ENCODE data around the gene INHBB. TPM values are rescaled to one million over a fixed set of nuclear protein-coding genes. Genes with fewer than 3 reads are reported as not detected.

Gene INHBB
- total RNA-seq, 1 donor from 2014 or later, result 8.1 TPM

GRCh38 chr2:120343433-120344105 lies 2.4 kb upstream of the INHBB start:
- Histone ChIP-seq H3K36me3 (no peaks in the 10 kb centered on the region), H3K4me3 (peak overlapping the region; percentile 69 to 75), H3K27me3 (peaks cover 17% of the 10 kb centered on the region), H3K4me1 (peaks cover 21 to 31% of the 10 kb centered on the region in 2 donors), H3K9me3 (no peaks in the 10 kb centered on the region), H3K27ac (no peak overlapping the region)
- peak in 1 of 2 donors; percentile 87 for DNase-seq (ENCODE audit: low spot score in 2 of 2)
- TF ChIP-seq CTCF (IDR thresholded peaks at IDR 0.05), result peak; percentile 78 to 95 (median 94)
- intact Hi-C loops (cut with DNase I), result loop anchor here (1.0 to 5.0 kb wide), 4 partner anchors 179 to 734 kb away; no protein-coding TSS in a partner anchor

DNA sequence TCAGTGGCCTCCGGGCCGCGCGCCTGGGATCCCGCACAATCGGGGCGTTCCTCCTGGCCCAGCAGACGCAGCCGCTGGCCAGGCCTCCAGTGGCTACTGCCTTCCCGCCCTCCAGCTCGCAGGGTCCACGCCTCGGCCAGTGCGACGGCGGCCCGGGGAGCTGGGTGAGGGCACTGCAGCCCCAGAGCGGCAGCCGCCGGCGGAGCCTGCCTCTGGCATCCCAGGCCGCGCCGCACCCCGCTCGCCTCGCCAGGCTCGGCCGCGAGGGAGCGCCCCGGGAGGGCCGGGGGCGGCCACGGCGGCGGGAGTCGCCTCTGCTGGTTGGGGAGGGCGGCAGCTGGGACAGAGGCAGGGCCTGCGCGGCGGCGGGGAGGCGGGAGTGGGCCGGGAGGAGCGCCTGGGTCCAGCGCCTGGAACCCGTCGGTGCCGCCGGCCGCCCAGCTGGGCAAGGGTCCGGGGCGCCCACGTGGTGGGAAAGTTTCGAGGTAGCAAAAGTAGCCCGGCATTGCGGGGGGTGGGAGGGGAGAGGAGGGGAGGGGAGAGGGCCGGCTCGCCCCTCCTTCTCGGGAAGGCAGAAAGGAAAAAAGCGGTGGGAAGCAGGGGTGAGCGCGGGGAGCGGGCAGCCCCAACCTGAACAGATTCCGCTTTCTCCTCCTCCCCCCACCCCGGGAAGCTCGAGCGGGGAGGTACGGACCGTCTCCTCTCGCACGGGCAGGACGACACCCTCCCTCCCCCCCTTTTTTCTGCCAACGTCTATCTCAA lies 1.5 kb upstream of the INHBB start:
- no peak for TF ChIP-seq CTCF (IDR thresholded peaks at IDR 0.05)
- Histone ChIP-seq H3K4me1 (peaks cover 21 to 31% of the 10 kb centered on the region in 2 donors), H3K4me3 (peak overlapping the region; percentile 69 to 75), H3K27me3 (peaks cover 17% of the 10 kb centered on the region), H3K9me3 (no peaks in the 10 kb centered on the region), H3K27ac (no peak overlapping the region), H3K36me3 (no peaks in the 10 kb centered on the region)
- intact Hi-C loops (cut with DNase I), result loop anchor here (5.0 kb wide), 2 partner anchors 178 to 733 kb away; no protein-coding TSS in a partner anchor
- DNase-seq (ENCODE audit: low spot score in 2 of 2), result no peak

DNA sequence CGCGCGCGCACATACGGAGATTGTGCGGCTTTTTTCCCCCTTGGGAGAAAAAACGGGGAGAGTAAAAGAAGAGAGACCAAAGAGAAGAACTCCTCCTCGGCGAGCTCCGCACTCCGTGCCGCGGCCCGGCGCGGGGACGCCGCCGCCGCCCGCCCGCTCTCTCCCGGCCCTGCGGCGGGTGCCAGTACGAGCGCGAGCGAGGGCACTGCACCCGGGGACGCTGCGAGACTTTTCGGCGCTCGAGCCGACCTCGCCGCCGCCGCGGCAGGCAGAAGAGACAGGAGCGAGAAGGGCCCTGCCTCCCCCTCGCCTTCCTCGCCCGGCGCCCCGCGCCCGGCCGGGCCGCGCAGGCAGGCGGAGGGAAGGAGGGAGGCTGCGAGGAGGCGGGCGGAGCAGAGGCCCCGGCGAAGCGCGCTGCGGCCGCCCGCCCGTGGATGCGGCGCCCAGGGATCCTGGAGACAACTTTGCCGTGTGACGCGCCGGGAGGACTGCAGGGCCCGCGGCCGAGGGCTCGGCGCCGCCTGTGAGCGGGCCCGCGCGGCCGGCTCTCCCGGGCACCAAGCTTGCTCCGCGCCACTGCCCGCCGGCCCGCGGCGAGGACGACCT lies 857 bp upstream of the INHBB start:
- intact Hi-C loops (cut with DNase I), result loop anchor here (5.0 kb wide), 2 partner anchors 177 to 732 kb away; no protein-coding TSS in a partner anchor
- Histone ChIP-seq H3K36me3 (no peaks in the 10 kb centered on the region), H3K9me3 (no peaks in the 10 kb centered on the region), H3K27ac (no peak overlapping the region), H3K27me3 (peaks cover 17% of the 10 kb centered on the region), H3K4me1 (peaks cover 21 to 31% of the 10 kb centered on the region in 2 donors), H3K4me3 (peak overlapping the region; percentile 69 to 75)
- TF ChIP-seq CTCF (IDR thresholded peaks at IDR 0.05), result no peak
- DNase-seq (ENCODE audit: low spot score in 2 of 2), result no peak

DNA sequence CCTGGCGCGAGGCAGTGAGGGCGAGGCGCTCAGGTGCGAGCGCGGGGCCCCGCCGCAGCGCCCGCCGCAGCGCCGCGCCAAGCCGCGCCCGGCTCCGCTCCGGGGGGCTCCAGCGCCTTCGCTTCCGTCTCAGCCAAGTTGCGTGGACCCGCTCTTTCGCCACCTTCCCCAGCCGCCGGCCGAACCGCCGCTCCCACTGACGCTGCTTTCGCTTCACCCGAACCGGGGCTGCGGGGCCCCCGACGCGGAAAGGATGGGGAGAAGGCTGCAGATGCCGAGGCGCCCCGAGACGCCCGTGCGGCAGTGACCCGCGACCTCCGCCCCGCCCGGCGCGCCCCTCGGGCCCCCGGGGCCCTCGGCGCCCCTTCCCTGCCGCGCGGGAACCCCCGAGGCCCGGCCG lies 328 bp upstream of the INHBB start:
- intact Hi-C loops (cut with DNase I), result no loop called here
- DNase-seq (ENCODE audit: low spot score in 2 of 2), result no peak
- no peaks in the 10 kb centered on the region for H3K9me3 ChIP-seq
- peaks cover 21 to 31% of the 10 kb centered on the region in 2 donors for H3K4me1 ChIP-seq
- H3K4me3 ChIP-seq, result peak overlapping the region; percentile 69 to 75
- no peaks in the 10 kb centered on the region for H3K36me3 ChIP-seq
- no peak for TF ChIP-seq CTCF (IDR thresholded peaks at IDR 0.05)
- no peak overlapping the region for H3K27ac ChIP-seq
- peaks cover 17% of the 10 kb centered on the region for H3K27me3 ChIP-seq

DNA sequence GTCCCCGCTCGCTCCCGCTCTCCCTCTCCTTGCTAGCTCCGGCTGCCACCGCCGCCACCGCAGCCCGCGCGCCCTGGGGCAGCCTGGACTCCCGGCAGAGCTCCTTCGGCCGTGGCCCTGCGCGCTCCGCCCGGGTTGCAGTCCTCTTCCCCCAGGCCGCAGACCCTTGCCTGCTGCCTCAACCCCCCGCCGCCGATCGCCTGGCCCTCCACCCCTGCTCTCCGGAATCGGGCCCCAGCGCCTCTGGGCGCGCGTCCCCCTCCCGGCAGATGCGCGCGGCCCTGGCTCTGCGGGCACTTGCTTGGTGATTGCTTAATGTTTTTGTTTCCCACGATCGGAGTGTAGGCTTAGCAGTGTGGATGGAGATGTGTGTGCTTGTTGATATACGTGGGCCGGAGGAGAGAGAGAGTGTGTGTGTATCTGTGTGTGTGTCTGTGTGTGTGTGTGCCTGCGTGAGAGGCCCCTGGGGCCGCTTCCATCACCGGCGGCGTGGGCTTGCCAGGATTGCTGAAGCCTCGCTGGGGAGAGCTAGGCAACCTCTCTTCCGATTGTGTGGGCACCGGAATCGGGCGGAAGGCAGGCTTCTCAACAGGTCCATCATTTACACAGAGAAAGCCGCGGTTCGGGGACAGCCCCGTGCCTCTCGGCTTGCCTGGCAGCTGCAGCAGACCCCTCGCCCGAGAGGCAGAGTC lies 877 bp downstream of the INHBB start:
- no peak for TF ChIP-seq CTCF (IDR thresholded peaks at IDR 0.05)
- no peak overlapping the region for H3K27ac ChIP-seq
- H3K27me3 ChIP-seq, result peaks cover 13% of the 10 kb centered on the region
- H3K36me3 ChIP-seq, result no peaks in the 10 kb centered on the region
- DNase-seq (ENCODE audit: low spot score in 2 of 2), result no peak
- H3K9me3 ChIP-seq, result no peaks in the 10 kb centered on the region
- intact Hi-C loops (cut with DNase I), result no loop called here
- H3K4me1 ChIP-seq, result peaks cover 21 to 31% of the 10 kb centered on the region in 2 donors
- peak overlapping the region; percentile 54 for H3K4me3 ChIP-seq
